HG03460 (cell line): ENCODE results near the gene IRX6.

Experiments
- ATAC-seq: cut with Tn5 transposase; IDR thresholded peaks from one replicate; pipeline ENCODE4 v1.9.1; 2021; ENCODE audit not compliant: unreplicated experiment

IRX6 gene

GRCh38 chr16:55364811-55365210 is 40.8 kb downstream of the IRX6 start:
- ATAC-seq = no peak

GRCh38 chr16:55367301-55367811 is 43.4 kb downstream of the IRX6 start:
- ATAC-seq = no peak

GRCh38 chr16:55367866-55368603 is 44.0 kb downstream of the IRX6 start:
- no peak for ATAC-seq

- ATAC-seq = no peak
Measured at GRCh38 chr16:55369151-55369550, 45.1 kb downstream of the IRX6 start.

- no peak for ATAC-seq
Measured at GRCh38 chr16:55370762-55371482, 46.9 kb downstream of the IRX6 start.

GRCh38 chr16:55372792-55373488 is 48.9 kb downstream of the IRX6 start:
- ATAC-seq = no peak

- ATAC-seq = no peak
Measured at GRCh38 chr16:55373489-55373832, 49.5 kb downstream of the IRX6 start.

- no peak for ATAC-seq
Measured at GRCh38 chr16:55376045-55376444, 52.0 kb downstream of the IRX6 start.

- no peak for ATAC-seq
Measured at GRCh38 chr16:55376567-55377167, 52.7 kb downstream of the IRX6 start.

GRCh38 chr16:55377840-55378239 is 53.8 kb downstream of the IRX6 start:
- ATAC-seq = no peak

- ATAC-seq = no peak
Measured at GRCh38 chr16:55378616-55379015, 54.6 kb downstream of the IRX6 start.

- ATAC-seq = no peak
Measured at GRCh38 chr16:55379371-55379770, 55.4 kb downstream of the IRX6 start.

GRCh38 chr16:55379876-55380390 is 55.9 kb downstream of the IRX6 start:
- ATAC-seq = no peak
